Frontal cortex (tissue), 4 donors: ENCODE measurements around the gene ASIC3. TPM values are rescaled to one million over a fixed set of nuclear protein-coding genes. Genes with fewer than 3 reads are reported as not detected.
"Not testable (repeated sequence)": the region's sequence is repeated elsewhere in the genome, so short reads cannot be mapped to it uniquely, and the experiment has no call there.

Source experiments
- DNase-seq, 2 donors: peaks; one replicate each; pipeline ENCODE4 v3.0.0; 2012; ENCODE audit warnings: low spot score in 2 of 2
- FAIRE-seq: peaks from 2 replicates; lab custom pipeline; 2012; peaks lifted over from hg19 to GRCh38; lab: Jason Lieb, UNC
- total RNA-seq: library from RNA; depleted of rRNA; stranded (reverse); fragments of >200 nt; gene quantifications from one replicate; pipeline ENCODE4 v1.2.3, GENCODE V29; 2014
- donor health status: control.
- donor health status: control.
- donor health status: control.

Gene ASIC3
- total RNA-seq, result 0.82 TPM

DNA sequence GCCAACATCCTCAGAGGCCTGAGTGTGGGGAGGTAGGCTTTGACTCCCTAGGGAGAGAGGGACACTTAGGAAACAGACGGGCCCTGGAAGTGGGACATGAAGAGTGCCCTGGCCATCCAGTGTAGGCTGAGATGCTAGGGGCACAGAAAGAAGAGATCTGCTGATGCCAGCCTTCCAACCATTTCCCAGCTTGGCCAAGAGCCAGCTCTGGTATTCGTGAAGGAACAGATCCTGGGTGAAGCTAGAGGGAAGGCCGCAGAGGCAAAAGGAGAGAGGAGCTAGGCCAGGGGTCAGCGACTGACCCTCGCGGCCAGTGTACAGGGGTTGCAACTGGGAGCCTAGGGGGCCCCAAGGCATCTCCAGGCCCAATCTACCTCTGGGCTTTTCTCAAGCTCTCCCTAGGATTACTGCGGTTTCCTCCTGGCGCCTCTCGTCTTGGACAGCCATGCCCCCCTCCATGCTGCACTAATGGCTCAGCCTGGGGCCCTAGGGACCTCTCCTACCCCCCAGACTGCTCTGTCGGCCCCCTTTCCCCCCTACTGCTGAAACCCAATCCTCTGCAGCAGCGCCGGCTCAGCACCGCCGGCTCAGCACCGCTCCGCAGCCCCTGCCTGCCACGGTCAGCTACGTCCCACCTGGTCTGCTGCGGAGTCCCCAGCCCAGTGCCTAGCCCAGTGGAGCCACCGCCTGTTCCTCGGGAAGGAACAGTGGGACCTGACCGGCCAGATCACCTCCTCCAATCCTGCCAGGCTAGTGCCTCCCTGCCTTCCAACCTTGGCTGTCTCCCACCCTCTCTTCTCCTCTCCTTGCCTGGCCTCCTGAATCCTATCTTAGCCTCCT is at the start of gene ASIC3:
Gene ASIC3 (plus strand): TSS at position 556 of the 840 bp plus-strand sequence. CDS start 355 bp downstream, outside the sequence.
- FAIRE-seq, result no peak

GRCh38 chr7:150999001-150999400 is 49.3 kb upstream of the ASIC3 start:
- DNase-seq (no peak), FAIRE-seq (no peak)

More for the DNA sequence above, at the start of gene ASIC3:
- no peak for DNase-seq

GRCh38 chr7:150999497-151000230 is 48.7 kb upstream of the ASIC3 start:
- DNase-seq (no peak), FAIRE-seq (no peak)

- FAIRE-seq, result no peak
- no peak for DNase-seq
Measured at GRCh38 chr7:151000897-151001495, 47.3 kb upstream of the ASIC3 start.

DNA sequence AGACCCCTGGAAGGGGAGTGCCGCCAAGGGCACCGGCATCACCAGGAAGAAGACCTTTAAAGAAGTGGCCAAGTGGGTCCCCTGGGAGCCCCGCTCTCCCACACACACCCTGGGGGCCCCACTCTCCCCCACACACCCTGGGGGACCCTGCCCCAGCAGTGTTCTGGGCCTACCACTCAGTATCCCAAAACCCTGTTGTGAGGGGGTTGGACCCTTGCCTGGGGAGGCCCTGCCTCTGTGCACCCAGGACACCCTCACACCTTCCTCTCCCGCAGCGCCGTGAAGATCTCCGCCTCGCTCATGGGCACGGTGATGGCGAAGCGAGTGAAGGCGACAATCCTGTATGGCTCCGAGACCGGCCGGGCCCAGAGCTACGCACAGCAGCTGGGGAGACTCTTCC is 46.8 kb upstream of the ASIC3 start:
- no peak for FAIRE-seq
- DNase-seq, result no peak

DNA sequence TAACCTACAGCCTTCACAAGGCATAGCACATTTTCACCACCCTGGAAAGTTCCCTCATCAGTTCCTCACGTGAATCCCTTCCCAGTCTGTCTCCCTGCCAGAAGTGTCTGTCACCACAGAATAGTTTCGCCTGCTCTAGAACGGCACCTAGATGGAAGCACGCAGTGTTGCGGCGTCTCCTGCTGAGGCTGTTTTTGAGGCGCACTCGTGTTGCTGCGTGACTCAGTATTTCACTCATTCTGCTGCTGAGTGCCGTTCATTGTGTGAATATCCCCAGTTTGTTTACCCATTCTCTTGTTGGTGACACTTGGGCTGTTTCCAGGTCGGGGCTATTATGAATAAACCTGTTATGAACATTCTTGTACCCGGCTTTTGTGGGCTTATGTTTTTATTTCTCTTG is 44.8 kb upstream of the ASIC3 start:
- FAIRE-seq, result no peak
- DNase-seq, result no peak

DNA sequence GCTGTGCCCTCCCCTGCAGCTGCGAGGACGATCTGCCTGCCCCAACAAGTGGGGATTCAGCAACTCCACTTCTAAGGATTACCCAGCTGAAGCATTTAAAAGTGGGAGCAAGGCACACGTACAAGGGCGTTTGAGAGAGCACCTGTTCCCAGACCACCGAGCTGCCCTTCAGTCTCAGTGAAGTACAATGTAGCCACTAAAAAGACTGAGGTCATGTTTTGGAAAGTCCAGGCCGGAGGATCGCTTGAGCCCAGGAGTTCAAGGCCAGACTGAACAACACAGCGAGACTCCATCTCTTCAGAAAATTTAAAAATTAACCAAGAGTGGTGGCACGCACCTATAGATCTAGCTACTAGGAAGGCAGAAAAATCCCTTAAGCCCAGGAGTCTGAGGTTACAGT is 42.8 kb upstream of the ASIC3 start:
- FAIRE-seq (no peak), DNase-seq (no peak)

DNA sequence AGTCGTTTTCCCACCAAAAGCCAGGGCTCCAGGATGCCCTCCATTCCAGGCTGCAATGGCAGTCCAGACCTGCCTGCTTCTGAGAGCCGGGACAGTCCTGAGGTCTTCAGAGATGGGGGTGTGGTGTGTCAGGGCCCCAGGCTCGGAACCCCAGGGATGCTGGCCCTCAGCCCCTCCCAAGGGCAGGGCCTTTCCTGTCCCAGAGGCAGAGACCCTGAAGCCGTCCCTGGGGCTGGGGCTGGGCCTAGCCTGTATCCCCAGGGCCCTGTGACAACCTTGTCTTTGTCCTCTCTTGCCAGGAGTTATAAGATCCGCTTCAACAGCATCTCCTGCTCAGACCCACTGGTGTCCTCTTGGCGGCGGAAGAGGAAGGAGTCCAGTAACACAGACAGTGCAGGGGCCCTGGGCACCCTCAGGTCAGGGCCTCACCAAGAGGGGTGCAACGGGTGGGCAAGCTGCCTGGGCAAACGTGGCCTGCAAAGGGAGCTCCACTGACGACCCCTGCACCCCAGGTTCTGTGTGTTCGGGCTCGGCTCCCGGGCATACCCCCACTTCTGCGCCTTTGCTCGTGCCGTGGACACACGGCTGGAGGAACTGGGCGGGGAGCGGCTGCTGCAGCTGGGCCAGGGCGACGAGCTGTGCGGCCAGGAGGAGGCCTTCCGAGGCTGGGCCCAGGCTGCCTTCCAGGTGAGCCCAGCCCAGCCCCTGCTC is 41.6 kb upstream of the ASIC3 start:
- DNase-seq (no peak), FAIRE-seq (no peak)

DNA sequence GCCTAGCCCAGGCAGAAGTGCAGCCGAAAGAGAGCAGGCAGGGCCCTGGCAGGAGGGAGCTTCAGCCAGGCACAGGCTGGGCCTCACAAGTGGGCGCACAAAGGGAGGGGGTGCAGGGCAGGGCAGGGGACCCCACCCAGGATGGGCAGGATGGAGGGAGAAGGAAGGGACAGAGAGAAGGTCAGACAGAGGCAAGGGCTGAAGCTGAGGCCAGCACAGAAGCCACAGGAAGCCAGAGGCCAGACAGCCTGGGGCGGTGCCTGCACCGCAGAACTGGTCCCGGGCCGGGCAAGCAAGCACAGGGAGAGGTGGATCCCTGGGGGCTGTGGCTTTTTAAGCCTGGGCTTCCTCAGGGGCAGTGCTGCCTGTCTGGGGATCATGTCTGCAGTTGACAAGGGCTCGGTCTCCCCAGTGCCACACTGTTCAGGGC is 40.8 kb upstream of the ASIC3 start:
- DNase-seq (no peak), FAIRE-seq (no peak)

DNA sequence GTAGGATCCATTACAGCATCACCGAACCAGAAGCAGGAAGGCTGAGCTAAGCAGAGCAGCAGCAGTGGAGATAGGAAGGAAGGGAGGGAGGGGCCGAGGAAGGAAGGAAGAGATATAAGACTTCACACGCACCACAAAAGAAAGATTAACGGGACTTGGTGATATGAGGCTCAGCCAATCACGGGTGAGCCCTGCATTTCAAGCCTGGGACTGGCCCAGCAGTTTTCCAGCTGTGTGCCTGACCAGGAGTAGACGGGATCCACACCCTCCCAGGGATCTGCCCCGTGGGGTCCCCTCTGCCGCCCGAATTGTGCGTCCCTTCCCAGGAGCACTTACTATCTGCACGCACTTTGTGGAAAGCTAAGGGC is 40.2 kb upstream of the ASIC3 start:
- DNase-seq, result no peak
- no peak for FAIRE-seq

GRCh38 chr7:151008511-151009323 is 39.6 kb upstream of the ASIC3 start:
- DNase-seq (peak; percentile 59 to 63), FAIRE-seq (no peak)

- FAIRE-seq (no peak), DNase-seq (no peak)
Measured at GRCh38 chr7:151009327-151010036, 38.8 kb upstream of the ASIC3 start.

- FAIRE-seq (no peak), DNase-seq (no peak)
Measured at GRCh38 chr7:151010037-151010306, 38.4 kb upstream of the ASIC3 start.

- FAIRE-seq (no peak), DNase-seq (no peak)
Measured at GRCh38 chr7:151010307-151011096, 37.8 kb upstream of the ASIC3 start.

DNA sequence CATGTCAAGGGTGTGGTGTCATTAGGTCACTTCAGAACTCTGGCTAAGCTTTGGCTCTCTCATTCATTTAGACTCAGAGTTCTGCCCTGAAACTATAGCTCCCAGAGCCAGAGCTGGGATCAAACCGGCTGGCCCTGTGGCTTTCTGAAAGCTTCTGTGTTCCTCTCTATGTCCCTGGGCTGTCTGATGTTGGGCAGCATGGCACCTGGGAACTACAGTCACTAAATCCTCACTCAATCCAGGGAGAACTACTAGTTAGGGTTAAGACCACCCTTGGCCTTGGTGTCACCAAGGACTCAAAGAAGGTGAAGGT is 37.3 kb upstream of the ASIC3 start:
- DNase-seq (no peak), FAIRE-seq (no peak)

DNA sequence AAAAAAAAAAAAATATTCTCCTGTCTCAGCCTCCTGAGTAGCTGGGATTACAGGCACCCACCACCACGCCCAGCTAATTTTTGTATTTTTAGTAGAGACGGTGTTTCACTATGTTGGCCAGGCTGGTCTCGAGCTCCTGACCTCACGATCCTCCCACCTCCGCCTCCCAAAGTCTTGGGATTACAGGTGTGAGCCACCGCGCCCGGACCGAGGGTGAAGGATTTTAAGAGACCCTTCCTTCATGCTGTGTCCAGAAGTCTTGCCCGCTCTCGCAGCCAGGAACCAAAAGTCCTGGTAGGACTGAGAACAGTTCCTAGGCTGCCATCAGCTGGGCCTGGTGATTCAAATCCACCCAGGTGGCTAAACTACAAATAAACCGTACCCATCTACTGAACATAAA is 36.7 kb upstream of the ASIC3 start:
- FAIRE-seq, DNase-seq: not testable (repeated sequence)

- FAIRE-seq, result no peak
- DNase-seq, result no peak
Measured at GRCh38 chr7:151012031-151012692, 36.2 kb upstream of the ASIC3 start.

GRCh38 chr7:151012911-151013347 is 35.4 kb upstream of the ASIC3 start:
- FAIRE-seq, result no peak
- peak in 1 of 2 donors; percentile 62 for DNase-seq
